Lower lobe of right lung (tissue), 2 donors: ENCODE results near the gene TRMO. TPM values are rescaled to one million over a fixed set of nuclear protein-coding genes. Genes with fewer than 3 reads are reported as not detected.

Experiments used
- ATAC-seq, 2 donors: fragments of 200-7000 bp; cut with Tn5 transposase; one replicate each; pipeline ENCODE4 v1.9.1; 2020 to 2022; ENCODE audit warnings: mild to moderate bottlenecking in 2 of 2, moderate library complexity in 2 of 2
- DNase-seq: peaks from one replicate; pipeline ENCODE4 v3.0.0-alpha.2; 2020
- H3K27ac ChIP-seq: fragments of 200-600 bp; one replicate; pipeline ENCODE4 v1.8.0; 2022
- H3K27me3 ChIP-seq: fragments of 200-600 bp; one replicate; pipeline ENCODE4 v1.8.0; 2022; ENCODE audit warnings: low read depth
- H3K36me3 ChIP-seq: fragments of 200-600 bp; one replicate; pipeline ENCODE4 v1.8.0; 2022; ENCODE audit warnings: mild to moderate bottlenecking
- H3K4me1 ChIP-seq: fragments of 200-600 bp; one replicate; pipeline ENCODE4 v1.8.0; 2022
- H3K4me3 ChIP-seq: fragments of 200-600 bp; one replicate; pipeline ENCODE4 v1.8.0; 2022; ENCODE audit warnings: mild to moderate bottlenecking
- H3K9me3 ChIP-seq: fragments of 200-600 bp; one replicate; pipeline ENCODE4 v1.8.0; 2022
- CTCF ChIP-seq: fragments of 200-600 bp; IDR thresholded peaks from one replicate; pipeline ENCODE4 v1.8.0; 2022; ENCODE audit warnings: antibody characterized with exemption, mild to moderate bottlenecking
- intact Hi-C: fragments of 100-400 bp; cut with DNase I; formaldehyde crosslinking; loops from one replicate; pipeline ENCODE4 v1.11.0; 2022
- total RNA-seq: library from RNA; stranded (reverse); fragmentation: NEBNext Ultra II Directional; extraction: Animal tissue kit (Norgen Biotek cat#: 25700); gene quantifications from one replicate; pipeline ENCODE4 v1.2.1, GENCODE V29; 2021
- donor health status: DM: no; HTN: yes; CAD: no; lungs with severe emphysema.

The TRMO gene
- total RNA-seq, 1 donor from 2014 or later: 18.8 TPM

GRCh38 chr9:97891736-97892135 is 30.6 kb downstream of the TRMO start:
- intact Hi-C loops: no loop called here
- DNase-seq: no peak
- no peak overlapping the region for H3K27ac ChIP-seq
- no peak for TF ChIP-seq CTCF
- H3K36me3 ChIP-seq: no peaks in the 10 kb centered on the region
- ATAC-seq: no peak
- H3K27me3 ChIP-seq: no peaks in the 10 kb centered on the region
- no peaks in the 10 kb centered on the region for H3K9me3 ChIP-seq
- H3K4me1 ChIP-seq: no peaks in the 10 kb centered on the region
- no peak overlapping the region for H3K4me3 ChIP-seq

GRCh38 chr9:97889941-97890887 is 32.1 kb downstream of the TRMO start:
- no peaks in the 10 kb centered on the region for H3K4me1 ChIP-seq
- H3K27me3 ChIP-seq: no peaks in the 10 kb centered on the region
- peak; percentile 62 for DNase-seq
- peak; percentile 75 to 79 for ATAC-seq
- H3K36me3 ChIP-seq: no peaks in the 10 kb centered on the region
- intact Hi-C loops: no loop called here
- TF ChIP-seq CTCF: peak; percentile 73
- no peaks in the 10 kb centered on the region for H3K9me3 ChIP-seq
- H3K27ac ChIP-seq: no peak overlapping the region
- H3K4me3 ChIP-seq: no peak overlapping the region

- Histone ChIP-seq H3K27ac (no peak overlapping the region), H3K27me3 (no peaks in the 10 kb centered on the region), H3K4me3 (no peak overlapping the region), H3K4me1 (peaks cover 10% of the 10 kb centered on the region), H3K36me3 (no peaks in the 10 kb centered on the region), H3K9me3 (no peaks in the 10 kb centered on the region)
- ATAC-seq (no peak), DNase-seq (no peak)
- intact Hi-C loops: no loop called here
- TF ChIP-seq CTCF: no peak
Observed at GRCh38 chr9:97880336-97880735, 42.0 kb downstream of the TRMO start.

GRCh38 chr9:97876061-97876460 is 46.2 kb downstream of the TRMO start:
- no peak for DNase-seq
- ATAC-seq: no peak
- Histone ChIP-seq H3K4me1 (peaks cover 10% of the 10 kb centered on the region), H3K27ac (no peak overlapping the region), H3K9me3 (no peaks in the 10 kb centered on the region), H3K27me3 (no peaks in the 10 kb centered on the region), H3K4me3 (no peak overlapping the region), H3K36me3 (no peaks in the 10 kb centered on the region)
- TF ChIP-seq CTCF: no peak
- intact Hi-C loops: no loop called here

GRCh38 chr9:97875111-97875510 is 47.2 kb downstream of the TRMO start:
- no peak for TF ChIP-seq CTCF
- H3K27me3 ChIP-seq: no peaks in the 10 kb centered on the region

More at GRCh38 chr9:97875111-97875510, 47.2 kb downstream of the TRMO start:
- Histone ChIP-seq H3K36me3 (no peaks in the 10 kb centered on the region), H3K4me3 (no peak overlapping the region), H3K9me3 (no peaks in the 10 kb centered on the region), H3K4me1 (peaks cover 10% of the 10 kb centered on the region), H3K27ac (no peak overlapping the region)
- ATAC-seq (no peak), DNase-seq (no peak)
- intact Hi-C loops: no loop called here
